GM12872 (cell line): ENCODE data around the gene NLRP14.

Experiments used
- TF ChIP-seq, protein P1 (sequence below): IDR thresholded peaks from 3 replicates; pipeline ENCODE4 v1.5.1; 2011; ENCODE audit warnings: low read depth, mild to moderate bottlenecking, low read length, moderate library complexity; ENCODE audit not compliant: insufficient read depth

The NLRP14 gene

DNA sequence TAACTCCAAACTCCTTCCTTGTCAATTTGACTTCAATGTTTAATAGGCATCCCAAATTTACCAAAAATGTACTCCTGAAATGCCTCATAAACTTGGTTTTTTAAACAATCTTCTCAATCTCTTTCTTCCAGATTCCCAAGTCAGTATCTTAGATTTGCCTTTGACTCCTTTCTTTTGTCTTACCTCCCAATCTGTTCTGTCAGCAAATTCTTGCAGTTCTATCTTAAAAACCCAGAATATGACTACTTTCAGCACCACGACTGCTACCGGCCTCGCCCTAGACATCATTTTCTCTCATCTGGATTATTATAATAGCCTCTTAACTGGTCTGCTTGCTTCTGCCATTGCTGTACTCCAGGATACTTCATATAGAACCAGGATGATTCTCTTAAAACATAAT, 7.9 kb downstream of the NLRP14 start:
- TF ChIP-seq, protein P1, sequence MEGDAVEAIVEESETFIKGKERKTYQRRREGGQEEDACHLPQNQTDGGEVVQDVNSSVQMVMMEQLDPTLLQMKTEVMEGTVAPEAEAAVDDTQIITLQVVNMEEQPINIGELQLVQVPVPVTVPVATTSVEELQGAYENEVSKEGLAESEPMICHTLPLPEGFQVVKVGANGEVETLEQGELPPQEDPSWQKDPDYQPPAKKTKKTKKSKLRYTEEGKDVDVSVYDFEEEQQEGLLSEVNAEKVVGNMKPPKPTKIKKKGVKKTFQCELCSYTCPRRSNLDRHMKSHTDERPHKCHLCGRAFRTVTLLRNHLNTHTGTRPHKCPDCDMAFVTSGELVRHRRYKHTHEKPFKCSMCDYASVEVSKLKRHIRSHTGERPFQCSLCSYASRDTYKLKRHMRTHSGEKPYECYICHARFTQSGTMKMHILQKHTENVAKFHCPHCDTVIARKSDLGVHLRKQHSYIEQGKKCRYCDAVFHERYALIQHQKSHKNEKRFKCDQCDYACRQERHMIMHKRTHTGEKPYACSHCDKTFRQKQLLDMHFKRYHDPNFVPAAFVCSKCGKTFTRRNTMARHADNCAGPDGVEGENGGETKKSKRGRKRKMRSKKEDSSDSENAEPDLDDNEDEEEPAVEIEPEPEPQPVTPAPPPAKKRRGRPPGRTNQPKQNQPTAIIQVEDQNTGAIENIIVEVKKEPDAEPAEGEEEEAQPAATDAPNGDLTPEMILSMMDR: no peak

DNA sequence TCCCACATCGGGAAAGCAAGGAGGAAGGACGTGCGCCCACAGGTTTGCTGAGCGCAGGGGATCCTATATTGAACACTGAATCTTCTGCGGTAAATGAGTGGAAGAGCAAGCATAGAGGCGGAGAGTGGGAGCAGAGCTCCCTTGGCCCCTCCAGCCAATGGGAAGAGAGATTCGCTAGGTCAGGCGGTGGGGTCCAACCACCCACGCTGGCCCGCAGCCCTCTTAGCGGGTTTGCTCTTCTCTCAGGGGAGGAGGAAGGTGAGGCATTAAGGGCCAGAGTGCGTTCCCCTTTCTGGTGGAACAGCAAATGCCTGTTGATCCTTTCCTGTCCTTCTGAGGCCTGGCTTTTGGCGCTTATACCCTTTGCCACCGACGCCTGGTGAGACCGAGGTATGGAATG, 10.6 kb downstream of the NLRP14 start:
- TF ChIP-seq, protein P1: no peak

DNA sequence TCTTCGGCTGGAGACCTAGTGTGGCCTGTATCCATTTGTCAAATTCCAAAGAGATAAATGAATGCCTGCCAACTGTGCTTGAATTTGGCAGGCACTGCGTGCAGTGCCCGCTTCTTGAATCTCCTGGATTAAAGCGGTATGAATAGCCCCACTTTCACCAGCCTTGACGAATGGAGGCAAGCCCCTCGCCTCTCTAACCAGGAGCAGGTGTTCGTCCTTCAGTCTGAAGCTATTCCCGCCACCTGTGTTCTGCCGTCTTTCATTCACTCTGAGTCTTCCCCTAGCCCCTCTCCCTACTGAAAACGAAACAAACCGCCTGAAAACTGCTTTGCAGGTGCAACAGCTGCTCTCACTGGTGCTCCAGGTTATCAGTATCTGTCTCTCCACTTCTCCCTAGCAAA, 11.2 kb downstream of the NLRP14 start:
- TF ChIP-seq, protein P1: no peak

DNA sequence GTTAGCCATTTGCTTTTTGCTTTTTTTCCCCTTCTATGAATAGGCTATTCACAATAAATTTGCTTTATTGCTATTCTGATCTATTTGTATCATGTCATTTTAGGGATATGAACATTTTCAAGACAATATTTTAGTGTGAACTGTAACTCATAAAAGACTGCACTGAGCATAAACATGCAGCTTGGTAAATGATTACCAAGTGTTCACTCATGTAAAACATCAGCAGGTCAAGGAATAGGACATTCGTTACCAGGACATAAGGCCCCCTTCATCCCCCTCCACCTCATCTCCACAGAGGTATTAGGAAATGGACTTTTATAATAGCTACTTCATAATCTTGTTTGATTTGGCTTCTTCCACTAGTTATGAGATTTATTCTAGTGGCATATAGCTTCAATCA, 12.4 kb downstream of the NLRP14 start:
- TF ChIP-seq, protein P1: no peak

DNA sequence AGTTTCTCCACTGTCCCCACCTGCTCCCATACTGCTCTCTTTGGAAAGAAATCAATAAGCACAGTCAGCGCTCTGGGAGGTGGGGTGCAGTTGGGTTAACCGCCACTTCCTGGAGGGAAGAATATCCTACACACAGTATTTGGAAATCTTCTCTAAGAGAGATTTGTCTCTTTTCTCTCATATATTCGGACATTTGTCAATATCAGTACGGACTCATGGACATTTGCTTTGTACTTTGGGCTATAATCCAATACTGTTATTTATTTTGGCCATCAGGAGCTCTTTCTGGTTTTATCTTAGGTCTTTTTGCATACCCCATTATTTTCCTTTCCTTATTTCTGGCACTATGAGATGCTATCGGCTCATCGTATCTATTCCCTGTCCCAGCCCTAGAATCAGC, 13.7 kb downstream of the NLRP14 start:
- TF ChIP-seq, protein P1: no peak

DNA sequence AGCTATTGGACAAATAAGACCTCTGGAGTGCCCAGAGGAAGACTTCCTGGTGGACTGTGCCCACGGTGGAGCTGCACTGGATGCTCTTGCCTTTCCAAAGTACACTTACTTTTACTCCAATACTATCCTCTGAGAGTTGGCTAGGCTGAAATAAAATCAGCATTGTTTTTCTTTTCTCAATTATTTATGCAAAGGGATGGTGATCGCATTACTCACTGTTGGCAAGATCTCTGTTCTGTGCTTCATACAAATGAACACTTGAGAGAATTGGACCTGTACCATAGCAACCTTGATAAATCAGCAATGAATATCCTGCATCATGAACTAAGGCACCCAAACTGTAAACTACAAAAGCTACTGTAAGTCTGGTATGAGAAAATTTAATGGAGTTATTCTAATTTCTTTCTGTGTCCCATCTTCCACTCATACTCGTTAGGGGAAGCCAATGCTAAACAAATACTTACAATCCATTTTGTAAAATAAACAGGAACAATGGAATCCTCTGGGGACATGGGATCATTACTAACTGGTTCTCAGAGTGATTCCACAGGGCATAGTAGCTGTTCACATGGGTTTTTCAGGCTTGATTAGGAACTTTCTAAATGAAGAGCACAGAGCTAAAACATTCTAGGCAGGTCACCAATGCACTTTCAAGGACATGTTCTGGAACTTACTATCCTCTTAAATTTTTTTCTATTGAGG, 26.3 kb downstream of the NLRP14 start:
- TF ChIP-seq, protein P1: no peak

DNA sequence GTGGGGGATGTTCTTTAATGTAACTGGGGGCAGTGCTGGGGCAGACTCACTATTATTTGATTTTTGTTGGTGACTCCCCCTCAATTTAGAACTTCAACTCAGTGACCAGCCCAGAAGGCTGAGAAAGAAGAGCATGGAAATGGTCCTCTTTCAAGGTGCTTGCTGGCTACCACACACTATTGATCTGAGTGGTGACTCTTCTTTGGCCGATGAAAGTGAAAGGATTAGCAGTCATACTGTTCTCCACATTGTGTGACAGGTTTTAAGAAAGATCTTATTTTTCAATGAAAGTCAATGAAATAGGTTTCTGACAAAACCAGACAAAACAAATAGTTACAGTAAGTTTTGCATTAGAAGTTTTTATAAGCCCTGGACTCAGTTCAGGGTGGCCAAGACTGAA, 29.9 kb downstream of the NLRP14 start:
- TF ChIP-seq, protein P1: no peak
